Non-pigmented ciliary epithelial cell (primary cell): ENCODE data around the gene PTPRN2.
"Not testable (repeated sequence)": the region's sequence is repeated elsewhere in the genome, so short reads cannot be mapped to it uniquely, and the experiment has no call there.

Experiments
- DNase-seq: peaks from one replicate; pipeline ENCODE4 v3.0.0-alpha.2; 2010; ENCODE audit warnings: low read depth

Gene PTPRN2

DNA sequence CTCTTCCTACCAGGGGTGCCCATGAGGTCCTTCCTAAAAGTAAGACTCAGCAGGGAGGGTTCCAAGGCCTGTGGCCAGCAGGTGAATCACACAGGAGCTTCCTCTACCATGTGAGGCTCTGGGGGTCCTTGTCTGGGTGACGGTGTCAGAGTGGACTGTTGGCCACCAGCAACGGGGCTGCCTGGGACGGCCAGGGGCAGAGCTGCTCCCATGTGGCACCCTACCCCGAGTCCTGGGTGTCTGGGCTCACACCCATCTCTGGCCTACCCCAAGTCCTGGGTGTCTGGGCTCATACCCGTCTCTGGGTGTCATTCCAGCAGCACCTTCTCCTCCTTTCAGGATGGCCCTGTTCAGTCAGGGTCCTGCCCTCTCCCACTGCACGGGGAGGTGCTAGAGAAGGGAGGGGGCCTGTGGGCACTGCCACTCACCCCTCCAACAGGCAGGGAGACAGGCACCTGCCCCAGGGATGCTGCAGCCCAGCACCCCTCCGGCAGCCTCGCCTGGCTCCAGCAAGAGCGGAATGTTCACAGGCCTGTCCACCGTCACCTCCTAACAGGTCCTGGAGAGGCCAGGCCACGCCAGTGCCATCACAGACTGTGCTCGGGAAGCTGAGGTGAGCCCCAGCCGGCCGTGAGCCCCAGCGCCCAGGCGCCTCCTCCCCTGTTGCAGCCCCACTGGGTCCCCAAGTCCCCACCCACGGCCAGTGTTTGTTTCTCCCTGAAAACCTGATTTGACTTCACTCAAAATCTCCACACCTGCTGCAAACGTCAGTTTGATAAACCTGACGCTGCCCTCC lies 143.7 kb downstream of the PTPRN2 start:
- DNase-seq, result no peak

GRCh38 chr7:158443014-158443687 lies 144.5 kb downstream of the PTPRN2 start:
- DNase-seq, result no peak

DNA sequence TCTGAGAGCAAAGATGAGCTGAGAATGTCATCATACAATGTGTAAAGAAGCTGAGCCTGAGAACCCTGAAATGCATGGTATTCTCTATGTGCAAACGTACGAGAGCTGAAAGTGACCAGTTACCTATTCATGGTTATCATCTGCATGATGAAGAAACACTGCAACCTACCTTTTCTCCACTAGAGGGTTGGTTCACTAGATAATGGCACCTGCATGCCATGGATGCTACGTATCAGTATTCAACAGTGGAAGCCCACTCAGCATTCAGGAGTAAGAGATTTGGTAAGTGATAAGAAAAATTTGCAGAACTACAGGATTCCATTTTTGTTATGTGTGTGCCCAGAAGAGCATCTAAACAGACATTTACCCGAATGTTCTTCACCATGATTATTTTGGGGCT lies 145.4 kb downstream of the PTPRN2 start:
- DNase-seq, result no peak

DNA sequence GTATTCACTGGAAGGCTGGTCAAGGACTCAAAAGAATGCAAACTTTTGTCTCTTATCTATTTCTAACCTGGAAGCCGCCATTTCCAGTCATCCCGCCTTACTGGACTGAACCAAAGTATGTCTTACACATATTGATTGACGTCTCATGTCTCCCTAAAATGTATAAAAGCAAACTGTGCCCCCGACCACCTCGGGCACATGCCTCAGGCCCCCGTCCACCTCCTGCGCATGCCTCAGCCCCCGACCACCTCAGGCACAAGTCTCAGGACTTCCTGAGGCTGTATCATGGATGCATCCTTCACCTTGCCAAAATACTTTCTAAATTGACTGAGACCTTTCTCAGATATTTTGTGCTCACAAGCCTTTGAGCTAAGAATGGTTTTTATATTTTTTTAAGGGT lies 148.6 kb downstream of the PTPRN2 start:
- DNase-seq, result no peak

GRCh38 chr7:158432369-158433341 lies 155.0 kb downstream of the PTPRN2 start:
- no peak for DNase-seq

GRCh38 chr7:158431941-158432347 lies 155.7 kb downstream of the PTPRN2 start:
- peak; percentile 14 for DNase-seq

DNA sequence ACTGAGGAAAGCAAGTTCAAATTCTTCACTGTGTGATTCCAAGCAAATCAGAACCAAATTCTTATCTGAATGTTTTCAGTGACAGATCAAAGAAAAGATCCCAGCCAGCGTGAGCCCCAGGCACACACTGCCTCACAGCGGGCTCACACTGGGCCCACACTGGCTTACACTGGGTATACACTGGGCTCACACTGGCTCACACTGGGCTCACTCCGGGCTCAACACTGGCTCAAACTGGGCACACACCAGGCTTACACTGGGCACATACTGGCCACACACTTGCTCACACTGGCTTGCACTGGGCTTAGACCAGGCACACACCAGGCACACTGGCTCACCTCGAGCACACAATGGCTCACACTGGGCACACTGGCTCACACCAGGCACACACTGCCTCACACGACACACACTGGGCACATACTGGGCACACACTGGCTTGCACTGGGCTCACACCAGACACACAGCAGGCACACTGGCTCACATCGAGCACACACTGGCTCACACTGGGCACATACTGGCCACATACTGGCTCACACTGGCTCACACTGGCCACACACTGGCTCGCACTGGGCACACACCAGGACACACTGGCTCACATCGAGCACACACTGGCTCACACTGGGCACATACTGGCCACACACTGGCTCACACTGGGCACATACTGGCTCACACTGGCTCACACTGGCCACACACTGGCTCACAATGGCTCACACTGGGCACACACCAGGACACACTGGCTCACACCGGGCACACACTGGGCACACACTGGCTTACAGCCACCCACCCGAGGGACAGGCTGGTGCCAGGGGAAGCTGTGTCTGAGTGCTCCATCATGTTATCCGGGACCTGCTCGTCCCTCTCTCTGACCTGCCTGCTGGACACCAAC lies 156.3 kb downstream of the PTPRN2 start:
- no peak for DNase-seq

- DNase-seq, result no peak
Measured at GRCh38 chr7:158430308-158431034, 157.2 kb downstream of the PTPRN2 start.

GRCh38 chr7:158428837-158429753 lies 158.5 kb downstream of the PTPRN2 start:
- DNase-seq, result no peak

DNA sequence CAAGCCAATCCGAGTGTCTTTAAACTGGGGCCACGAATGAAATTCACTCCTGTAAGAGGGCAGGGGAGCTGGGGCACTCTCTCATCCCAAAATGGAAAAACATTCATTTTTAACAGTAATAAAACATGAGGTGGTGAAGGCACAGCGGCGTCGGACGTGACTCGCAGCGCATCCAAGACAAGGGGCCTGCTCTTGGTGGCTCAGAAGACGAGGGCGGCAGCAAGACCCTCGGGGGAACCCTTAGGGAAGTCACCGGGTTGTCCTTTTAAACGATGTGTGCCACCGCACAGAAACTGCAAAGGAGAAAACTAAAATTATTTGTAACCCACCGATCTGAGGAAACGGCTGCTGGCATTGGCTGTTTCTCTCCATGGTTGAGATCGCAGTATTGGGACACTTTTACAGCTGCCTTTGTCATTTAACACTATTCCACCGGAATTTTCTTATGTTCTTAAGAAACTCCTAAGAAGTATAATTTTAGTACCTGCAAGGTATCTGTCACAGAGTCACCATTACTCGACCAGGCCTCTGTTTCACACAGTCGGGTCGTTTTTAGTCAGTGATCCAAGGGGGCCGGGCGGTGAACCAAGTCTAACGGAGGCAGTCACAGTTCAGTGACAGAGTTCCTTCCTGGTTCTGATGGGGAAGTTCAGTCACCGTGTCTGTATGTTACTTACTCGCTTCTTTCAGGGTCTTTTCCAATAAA lies 159.3 kb downstream of the PTPRN2 start:
- DNase-seq, result no peak

GRCh38 chr7:158425676-158426075 lies 161.9 kb downstream of the PTPRN2 start:
- DNase-seq, result not testable (repeated sequence)

GRCh38 chr7:158424531-158424930 lies 163.1 kb downstream of the PTPRN2 start:
- no peak for DNase-seq

DNA sequence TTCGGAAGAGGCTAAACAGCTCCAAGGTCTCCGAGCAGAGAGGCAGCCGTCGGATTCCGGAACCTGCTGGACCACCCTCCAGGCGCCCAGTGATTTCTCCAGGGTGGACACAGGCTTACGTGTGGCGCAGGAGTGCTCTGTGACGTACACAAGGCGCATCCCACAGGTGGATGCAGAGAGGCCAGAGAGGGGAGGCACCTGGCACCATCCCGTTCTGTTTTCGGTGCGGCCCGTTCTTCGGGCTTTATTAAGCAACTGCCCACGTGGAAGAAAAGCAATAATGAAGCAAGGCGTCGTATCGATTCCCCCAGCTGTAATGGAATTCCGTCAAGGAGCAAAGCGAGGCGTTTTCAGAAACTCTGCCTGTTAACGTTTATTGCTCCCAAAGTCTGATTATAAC lies 163.6 kb downstream of the PTPRN2 start:
- no peak for DNase-seq

- no peak for DNase-seq
Measured at GRCh38 chr7:158422887-158423560, 164.6 kb downstream of the PTPRN2 start.

DNA sequence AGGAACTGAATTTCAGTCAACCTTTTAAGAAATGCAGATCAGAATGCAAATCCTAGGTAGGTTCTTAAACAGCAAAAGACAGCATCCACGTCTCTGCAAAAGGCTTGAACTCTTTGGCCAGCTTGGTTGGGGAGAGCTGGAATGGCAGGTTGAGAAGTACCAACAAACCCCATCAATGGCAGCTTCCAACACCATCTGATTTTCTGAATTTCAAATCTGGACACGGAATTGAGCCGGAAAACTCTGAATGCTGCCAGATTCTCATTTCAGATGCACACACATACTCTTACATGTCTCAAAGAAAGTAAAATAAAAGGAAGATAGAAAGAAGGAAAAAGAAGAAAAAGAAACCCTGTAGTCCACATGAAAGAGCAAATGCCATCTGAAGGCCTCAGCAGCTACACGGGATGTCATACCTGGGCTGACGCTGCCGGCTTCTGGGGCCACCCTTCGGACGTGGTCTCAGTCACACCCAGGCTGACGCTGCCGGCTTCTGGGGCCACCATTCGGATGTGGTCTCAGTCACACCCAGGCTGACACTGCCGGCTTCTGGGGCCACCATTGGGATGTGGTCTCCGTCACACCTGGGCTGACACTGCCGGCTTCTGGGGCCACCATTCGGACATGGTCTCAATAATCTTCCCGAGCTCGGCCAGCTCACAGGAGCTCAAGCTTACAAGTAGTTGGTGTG lies 165.3 kb downstream of the PTPRN2 start:
- DNase-seq, result no peak

GRCh38 chr7:158421361-158421760 lies 166.3 kb downstream of the PTPRN2 start:
- no peak for DNase-seq

- DNase-seq, result no peak
Measured at GRCh38 chr7:158420591-158421340, 166.9 kb downstream of the PTPRN2 start.
